Measurements from ENCODE around the gene SPOCK1.

DNA sequence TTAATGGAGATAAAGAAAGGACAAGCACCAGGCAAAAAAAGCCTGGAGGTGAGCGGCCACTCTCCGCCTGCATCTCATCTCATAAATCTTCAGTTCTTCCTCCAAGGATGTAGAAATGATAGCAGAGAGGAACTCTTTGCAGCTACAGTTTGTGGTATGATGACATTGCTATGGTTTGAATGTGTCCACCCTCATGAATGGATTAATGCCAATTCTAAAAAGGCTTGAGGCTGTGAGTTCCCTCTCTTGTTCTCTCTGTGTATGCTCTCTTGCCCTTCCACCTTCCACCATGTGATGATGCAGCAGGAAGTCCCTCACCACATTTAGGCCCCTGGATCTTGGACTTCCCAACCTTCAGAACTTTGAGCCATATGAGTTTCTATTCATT is 126.4 kb downstream of the SPOCK1 start:
- TF ChIP-seq, protein P1, sequence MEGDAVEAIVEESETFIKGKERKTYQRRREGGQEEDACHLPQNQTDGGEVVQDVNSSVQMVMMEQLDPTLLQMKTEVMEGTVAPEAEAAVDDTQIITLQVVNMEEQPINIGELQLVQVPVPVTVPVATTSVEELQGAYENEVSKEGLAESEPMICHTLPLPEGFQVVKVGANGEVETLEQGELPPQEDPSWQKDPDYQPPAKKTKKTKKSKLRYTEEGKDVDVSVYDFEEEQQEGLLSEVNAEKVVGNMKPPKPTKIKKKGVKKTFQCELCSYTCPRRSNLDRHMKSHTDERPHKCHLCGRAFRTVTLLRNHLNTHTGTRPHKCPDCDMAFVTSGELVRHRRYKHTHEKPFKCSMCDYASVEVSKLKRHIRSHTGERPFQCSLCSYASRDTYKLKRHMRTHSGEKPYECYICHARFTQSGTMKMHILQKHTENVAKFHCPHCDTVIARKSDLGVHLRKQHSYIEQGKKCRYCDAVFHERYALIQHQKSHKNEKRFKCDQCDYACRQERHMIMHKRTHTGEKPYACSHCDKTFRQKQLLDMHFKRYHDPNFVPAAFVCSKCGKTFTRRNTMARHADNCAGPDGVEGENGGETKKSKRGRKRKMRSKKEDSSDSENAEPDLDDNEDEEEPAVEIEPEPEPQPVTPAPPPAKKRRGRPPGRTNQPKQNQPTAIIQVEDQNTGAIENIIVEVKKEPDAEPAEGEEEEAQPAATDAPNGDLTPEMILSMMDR (IDR thresholded peaks at IDR 0.05), result no peak
- TF ChIP-seq EP300 (IDR thresholded peaks at IDR 0.05; ENCODE audit: low read depth), result no peak
- no peak for TF ChIP-seq POLR2AphosphoS5 (IDR thresholded peaks at IDR 0.05)
- TF ChIP-seq POLR2A (IDR thresholded peaks at IDR 0.05), result no peak

Data from transverse colon (tissue), 4 donors.